C4-2B (cell line): ENCODE data around the gene GPHA2.

Source experiments
- H3K27ac ChIP-seq: fragments of 450-650 bp; 2 replicates; pipeline ENCODE4 v1.5.1; 2017
- CTCF ChIP-seq: fragments of 450-650 bp; conservative IDR thresholded peaks from 2 replicates; pipeline ENCODE4 v1.5.1; 2017; ENCODE audit warnings: mild to moderate bottlenecking
- ZFX ChIP-seq: fragments of 450-650 bp; IDR thresholded peaks from 2 replicates; pipeline ENCODE4 v1.6.1; 2017

GPHA2 gene

DNA sequence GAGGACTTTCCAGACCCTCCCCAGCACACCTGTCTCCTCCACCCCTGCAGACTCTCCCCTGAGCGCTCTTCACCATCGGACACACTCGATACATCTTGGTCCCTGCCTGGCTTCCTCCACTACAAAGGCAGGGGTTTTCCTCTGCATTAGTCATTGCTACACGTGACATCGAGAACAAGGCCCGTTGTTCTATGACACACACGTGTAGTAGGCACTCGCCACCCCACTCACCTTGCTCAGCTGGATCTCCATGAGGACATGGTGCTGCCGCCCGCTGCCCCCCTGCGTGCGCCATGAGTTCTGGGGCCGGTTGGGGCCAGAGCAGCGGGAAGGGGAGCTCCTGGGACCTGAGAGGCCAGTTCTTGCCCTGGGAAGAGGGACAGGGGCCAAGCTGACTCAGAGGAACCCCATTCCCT, 35.4 kb downstream of the GPHA2 start:
- H3K27ac ChIP-seq = no peak overlapping the region
- no peak for TF ChIP-seq CTCF

DNA sequence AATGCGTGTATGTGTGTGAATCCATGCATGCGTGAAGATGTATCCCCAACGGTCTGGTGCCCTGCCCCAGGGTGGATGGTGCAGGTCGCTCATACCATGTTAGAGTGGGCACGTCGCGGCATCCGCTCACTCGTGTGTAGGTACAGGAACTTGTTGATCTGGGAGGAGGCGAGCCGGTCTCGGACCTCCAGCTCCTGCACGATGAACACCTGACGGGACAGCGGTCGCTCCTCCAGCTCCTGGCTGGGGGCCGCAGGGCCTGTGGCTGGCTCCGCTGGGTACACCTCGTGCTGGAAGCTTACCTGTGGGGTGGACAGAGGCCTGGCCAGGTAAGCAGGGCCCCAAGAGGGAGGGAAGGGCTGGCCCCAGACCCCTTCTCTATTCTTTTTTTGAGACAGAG, 37.2 kb downstream of the GPHA2 start:
- TF ChIP-seq ZFX (no peak), CTCF (no peak)
- H3K27ac ChIP-seq = no peak overlapping the region

GRCh38 chr11:64898076-64898445, 37.6 kb downstream of the GPHA2 start:
- no peak overlapping the region for H3K27ac ChIP-seq
- TF ChIP-seq ZFX = no peak
- no peak for TF ChIP-seq CTCF

DNA sequence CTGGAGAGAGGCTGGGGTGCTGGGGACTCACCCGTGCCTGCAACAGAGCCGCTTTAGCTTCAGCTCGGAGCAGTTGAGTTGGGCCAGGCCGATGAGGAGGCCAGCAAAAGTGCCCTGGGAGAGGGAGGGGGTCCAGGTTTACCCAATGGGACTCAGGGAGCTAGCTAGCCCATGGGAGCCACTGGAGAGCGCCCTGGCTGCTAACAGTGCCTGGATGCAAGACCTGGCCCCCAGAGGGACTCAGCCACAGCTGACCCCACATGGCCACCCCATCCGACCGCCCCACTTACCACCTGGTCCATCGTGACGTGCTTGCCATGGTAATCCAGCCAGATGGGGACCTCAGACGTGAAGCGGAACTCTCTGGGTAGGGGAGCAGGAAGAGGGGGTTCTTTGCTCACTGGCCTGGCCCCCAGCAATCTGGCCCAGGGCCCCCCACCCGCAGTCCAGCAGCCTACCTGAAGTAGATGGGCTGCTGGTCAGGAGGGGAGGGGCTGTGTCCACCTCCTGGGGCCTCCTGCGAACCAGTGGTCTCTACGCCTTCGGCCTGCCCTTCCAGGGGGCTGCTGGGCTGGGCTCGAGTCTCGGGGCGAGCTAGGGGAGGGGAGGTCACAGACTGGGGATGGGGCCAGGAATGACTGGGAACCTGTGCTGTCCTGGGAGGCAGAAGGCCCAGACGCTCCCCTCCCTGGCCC, 38.2 kb downstream of the GPHA2 start:
- no peak overlapping the region for H3K27ac ChIP-seq
- TF ChIP-seq ZFX (no peak), CTCF (no peak)

DNA sequence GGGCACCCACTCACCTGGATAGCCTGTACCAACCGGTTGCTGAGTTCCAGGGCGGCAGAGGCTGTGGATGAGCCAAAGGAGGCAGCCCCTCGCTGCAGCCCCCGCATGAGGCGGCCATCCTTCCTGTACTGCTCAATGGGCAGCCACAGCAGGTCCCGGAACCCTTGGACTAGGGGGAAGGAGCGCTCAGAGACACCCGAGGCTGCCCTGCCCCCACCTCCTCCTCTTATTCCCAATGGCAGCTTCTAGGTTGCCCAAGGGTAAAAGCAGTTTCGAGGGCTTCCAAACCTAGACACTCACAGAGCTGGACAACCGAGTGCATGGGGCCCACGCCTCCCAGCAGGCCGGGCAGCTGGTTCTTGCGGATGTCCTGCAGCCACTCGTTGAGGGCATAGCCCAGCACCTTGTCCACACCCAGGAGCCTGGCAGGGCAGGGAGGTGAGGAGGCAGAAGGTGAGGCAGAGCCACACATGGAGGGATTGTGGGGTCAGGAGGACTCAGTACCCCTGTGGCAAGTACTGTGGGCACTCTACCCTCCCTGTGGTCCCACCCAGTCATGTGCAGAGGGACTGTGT, 39.2 kb downstream of the GPHA2 start:
- TF ChIP-seq ZFX = no peak
- TF ChIP-seq CTCF = no peak
- H3K27ac ChIP-seq = no peak overlapping the region

DNA sequence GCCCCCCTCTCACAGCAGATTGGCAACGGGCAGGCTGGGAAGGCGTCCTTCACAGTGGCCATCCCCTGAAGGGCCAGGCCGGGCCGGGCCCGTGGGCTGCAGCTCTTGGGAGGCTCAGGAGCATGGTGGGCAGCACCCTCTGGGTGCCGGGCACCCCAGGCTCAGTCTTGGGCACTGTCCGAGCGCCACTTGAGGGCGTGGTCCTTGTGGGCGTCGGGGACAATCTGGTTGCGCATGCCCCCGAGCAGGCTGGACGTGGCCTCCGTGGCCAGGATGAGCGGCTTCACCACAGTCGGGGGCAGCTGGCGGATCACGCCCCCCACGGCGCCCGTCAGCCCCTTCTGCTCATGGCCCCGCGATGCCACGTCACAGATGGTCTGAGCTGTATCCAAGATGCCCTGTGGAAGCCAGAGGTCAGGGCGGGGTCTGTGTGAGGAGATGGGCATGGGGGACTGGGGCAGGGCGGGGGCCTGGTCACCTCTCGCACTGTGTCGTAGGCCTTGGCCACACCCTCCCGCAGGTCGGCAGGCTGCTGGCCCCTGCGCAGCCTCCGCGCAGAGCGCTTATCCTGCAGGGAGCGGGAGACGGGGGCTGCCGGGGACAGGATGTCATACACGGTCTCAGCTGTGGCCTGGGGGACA, 40.8 kb downstream of the GPHA2 start:
- TF ChIP-seq CTCF (no peak), ZFX (no peak)
- H3K27ac ChIP-seq = no peak overlapping the region

DNA sequence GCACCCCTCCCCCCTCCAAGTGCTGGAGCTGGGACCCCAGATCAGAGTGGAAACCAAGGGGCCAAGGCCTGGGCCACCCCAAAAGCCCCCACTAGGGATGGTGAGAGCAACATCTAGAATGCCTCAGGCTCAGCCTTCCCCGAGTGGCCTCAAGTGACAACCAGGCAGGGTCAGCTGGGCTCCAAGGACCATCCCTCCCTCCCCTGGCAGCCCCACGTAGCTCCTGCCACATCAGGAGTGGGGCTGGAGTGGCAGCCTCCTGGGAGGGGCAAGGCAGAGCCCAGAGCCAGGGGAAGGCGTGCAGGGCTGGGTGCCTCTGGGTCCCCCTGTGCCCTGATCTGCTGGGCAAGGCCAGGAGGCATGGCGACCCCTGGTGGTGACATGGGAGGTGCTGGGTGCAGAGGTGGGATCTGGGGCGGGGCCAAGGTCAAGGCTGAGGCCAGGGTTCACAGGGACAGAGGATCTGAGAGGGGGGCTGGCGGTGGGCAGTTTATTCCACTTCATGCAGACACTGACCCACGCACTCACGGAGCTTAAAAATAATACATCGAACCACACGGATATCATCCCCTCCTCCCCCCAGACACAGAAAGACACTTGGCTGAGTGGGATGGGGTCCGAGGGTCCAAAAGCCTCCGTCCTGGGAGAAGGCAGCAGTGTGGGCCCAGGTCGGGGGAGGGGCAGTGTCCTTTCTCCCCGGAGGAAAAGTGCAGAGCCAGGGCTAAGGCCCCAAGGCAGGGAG, 41.5 kb downstream of the GPHA2 start:
- TF ChIP-seq CTCF = peak; percentile 95
- TF ChIP-seq ZFX = no peak
- H3K27ac ChIP-seq = no peak overlapping the region
